ENCODE measurements around the gene GPAM. TPM values are rescaled to one million over a fixed set of nuclear protein-coding genes. Genes with fewer than 3 reads are reported as not detected.

GPAM gene
- polyA plus RNA-seq, 12 donors = 7.4 to 14.8 (median 10.9) TPM; not detected in 1

DNA sequence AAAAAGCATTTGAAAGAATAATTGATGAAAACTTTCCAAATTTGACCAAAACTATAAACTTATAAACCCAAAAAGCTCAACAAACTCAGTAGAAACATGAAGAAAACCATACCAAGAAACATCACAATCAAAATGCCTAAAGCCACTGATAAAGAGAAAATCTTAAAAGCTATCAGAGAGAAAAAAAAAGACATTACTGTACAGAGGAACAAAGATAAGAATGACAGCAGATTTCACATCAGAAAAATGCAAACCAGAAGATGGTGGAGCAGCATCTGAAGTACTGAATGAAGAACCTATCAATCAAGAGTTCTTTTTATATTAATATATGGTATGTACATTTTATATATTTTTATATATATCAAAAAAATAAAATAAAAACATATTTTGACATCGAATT, 2.4 kb upstream of the GPAM start:
- DNase-seq = no peak

- DNase-seq = no peak
Measured at GRCh38 chr10:112184379-112184778, 814 bp upstream of the GPAM start.

DNA sequence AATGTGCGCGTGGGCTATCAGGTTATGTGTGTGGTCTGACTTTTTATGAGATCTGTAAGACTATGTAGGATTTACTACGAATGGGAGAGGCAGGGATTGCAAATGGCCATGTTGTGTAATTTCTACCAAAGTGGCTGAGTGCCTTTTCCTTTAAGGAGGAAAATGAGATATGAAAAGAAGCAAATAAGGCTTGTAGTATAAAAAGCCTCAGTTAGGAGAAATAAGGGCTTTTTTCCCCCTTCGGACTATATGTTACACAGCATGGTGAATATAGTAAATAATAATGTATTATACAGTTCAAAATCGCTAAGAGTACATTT, 447 bp upstream of the GPAM start:
- no peak for DNase-seq

GRCh38 chr10:112182784-112183328, 709 bp downstream of the GPAM start:
- no peak for DNase-seq

DNA sequence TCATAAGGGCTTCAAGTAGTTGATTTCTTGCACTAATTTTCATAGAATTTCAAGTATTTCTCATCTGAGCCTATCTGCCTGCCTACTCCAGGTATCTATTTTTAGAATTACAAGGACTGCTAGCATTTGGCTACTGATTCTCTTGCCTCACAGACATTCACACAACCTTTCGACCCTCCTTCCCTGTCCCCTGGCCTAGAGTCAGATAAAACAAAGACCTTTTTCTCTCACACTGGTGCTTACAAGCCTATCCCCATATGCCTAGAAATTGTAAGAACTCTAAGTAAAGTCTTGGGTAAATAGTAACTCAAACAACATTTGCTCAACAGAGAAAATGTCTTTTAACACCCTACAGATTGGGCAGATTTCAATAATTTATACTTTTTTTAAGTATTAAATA, 6.3 kb downstream of the GPAM start:
- no peak for DNase-seq

GRCh38 chr10:112176543-112176942, 7.0 kb downstream of the GPAM start:
- no peak for DNase-seq

DNA sequence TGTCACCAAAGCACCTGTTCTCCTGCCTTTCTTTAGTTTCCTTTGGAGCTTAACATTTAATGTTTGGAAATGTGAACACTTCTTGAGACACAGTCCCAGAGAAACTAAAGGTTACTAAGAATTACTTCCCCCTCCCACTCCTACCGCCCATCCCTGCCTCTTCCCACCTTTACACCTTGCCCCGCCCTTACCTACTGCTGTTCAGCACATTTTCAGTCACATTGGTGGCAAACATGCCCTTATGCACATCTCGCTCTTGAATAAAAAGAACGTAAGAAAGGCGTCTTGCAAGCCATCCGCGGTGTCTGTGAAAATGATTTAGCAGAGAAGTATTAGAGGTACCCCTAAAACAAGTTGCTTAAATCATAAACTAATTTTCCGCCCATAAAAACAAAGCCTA, 8.2 kb downstream of the GPAM start:
- no peak for DNase-seq

- DNase-seq = no peak
Measured at GRCh38 chr10:112173206-112173605, 10.4 kb downstream of the GPAM start.

GRCh38 chr10:112168733-112169132, 14.8 kb downstream of the GPAM start:
- no peak for DNase-seq

DNA sequence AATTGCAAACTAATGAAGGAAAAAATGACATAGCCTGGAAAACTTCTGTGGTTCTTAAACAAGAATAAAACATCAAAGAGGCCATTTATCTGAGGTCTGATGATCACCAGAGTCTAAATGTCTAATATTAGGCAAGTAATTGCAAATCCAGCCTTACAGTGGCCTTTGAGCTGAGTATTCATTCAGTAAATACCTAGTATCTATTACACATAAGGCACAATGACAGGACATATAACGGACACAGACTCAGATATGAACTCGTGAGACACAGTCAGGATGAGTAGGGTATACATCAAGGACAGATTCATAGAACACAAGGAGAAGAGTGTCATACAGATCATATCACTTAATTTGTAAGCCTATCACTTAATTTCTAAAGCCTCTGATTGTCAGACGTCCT, 16.8 kb downstream of the GPAM start:
- DNase-seq = no peak

- DNase-seq = no peak
Measured at GRCh38 chr10:112161757-112162518, 21.6 kb downstream of the GPAM start.

DNA sequence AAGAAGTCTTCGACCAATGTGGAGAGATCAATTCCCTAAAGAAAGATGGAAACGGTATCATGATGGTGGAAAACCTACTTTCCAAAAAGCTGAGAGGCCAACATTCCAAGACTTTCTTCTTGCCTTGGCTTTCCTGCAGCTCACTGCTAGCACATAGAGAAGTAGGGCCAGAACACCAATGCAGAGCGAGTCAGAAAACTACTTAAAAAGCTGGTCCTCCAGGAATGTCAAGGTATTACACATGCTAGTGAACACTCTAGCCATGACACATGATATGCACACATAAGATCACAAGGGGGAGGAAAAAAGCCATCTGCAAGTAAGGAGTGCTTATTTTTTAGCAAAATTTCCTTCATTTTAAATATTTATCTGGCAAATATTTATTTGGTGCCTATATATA, 22.7 kb downstream of the GPAM start:
- DNase-seq = no peak

GRCh38 chr10:112159469-112159868, 24.1 kb downstream of the GPAM start:
- DNase-seq = no peak

DNA sequence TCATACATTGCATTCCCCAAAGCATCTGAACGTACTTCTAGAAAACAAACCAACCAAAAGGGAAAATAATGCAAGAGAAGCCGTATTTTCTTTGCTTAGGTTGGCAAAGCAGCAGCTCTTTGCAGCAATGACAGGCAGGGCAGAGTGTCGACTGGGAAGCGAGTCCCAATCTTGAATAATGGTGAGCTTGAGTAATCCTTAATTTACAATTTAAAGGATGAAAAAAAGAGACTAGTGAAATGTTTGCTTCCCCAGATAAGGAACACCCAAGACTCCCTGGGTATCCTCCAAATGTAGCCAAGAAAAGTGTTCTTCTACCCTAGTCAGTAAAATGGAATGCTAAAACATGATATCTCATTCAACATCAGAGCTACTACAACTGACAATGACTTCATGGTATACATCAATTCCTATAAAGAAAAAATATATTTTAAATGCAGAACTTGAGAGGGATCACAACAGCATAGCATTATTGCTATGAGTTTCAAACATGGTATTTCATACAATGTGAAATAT, 32.0 kb downstream of the GPAM start:
- no peak for DNase-seq

GRCh38 chr10:112148331-112148730, 35.2 kb downstream of the GPAM start:
- no peak for DNase-seq

GRCh38 chr10:112146799-112147198, 36.8 kb downstream of the GPAM start:
- DNase-seq = no peak

- no peak for DNase-seq
Measured at GRCh38 chr10:112145263-112145662, 38.3 kb downstream of the GPAM start.

- DNase-seq = no peak
Measured at GRCh38 chr10:112143420-112143819, 40.1 kb downstream of the GPAM start.

- DNase-seq = no peak
Measured at GRCh38 chr10:112141292-112141691, 42.3 kb downstream of the GPAM start.

DNA sequence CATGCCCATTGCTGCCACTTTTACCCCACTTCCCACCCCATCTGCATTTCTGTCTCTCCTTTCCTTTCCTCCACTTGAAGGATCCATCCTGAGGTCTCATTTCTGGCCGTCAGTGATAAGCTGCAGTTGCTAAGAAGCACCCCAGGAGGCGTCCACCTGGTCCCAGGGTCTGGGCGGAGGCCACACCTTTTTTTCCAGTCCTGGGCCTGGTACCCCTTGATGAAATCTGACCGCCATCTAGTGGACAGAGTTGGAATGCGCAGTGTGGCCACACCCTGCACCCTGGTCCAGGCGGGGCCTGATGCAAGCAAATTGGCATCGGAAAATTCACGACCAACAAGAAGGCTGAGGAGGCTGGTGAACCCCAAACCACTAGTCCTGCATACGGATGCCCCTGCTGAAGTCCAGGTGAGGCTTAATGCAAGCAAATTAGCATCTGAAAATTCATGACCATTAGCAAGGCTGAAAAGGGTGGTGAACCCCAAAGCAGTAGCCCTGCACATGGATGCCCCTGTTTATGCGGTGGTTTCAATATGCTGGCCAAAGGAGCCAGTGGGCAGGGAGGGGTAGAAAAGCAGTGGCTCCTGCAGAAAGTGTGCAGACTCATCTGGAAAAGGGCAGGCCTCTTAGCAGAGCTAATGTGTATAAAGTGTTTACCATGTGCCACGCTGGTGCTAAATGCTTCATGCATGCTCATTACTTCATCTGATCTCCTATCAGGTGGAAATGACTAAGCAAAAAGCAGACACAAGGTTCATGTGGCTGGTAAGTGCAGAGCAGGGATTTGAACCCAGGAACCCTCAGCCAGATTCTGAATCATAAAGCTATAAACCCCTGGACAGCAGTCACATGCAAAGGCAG, 43.2 kb downstream of the GPAM start:
- DNase-seq = peak; percentile 44

- no peak for DNase-seq
Measured at GRCh38 chr10:112139176-112139575, 44.4 kb downstream of the GPAM start.

DNA sequence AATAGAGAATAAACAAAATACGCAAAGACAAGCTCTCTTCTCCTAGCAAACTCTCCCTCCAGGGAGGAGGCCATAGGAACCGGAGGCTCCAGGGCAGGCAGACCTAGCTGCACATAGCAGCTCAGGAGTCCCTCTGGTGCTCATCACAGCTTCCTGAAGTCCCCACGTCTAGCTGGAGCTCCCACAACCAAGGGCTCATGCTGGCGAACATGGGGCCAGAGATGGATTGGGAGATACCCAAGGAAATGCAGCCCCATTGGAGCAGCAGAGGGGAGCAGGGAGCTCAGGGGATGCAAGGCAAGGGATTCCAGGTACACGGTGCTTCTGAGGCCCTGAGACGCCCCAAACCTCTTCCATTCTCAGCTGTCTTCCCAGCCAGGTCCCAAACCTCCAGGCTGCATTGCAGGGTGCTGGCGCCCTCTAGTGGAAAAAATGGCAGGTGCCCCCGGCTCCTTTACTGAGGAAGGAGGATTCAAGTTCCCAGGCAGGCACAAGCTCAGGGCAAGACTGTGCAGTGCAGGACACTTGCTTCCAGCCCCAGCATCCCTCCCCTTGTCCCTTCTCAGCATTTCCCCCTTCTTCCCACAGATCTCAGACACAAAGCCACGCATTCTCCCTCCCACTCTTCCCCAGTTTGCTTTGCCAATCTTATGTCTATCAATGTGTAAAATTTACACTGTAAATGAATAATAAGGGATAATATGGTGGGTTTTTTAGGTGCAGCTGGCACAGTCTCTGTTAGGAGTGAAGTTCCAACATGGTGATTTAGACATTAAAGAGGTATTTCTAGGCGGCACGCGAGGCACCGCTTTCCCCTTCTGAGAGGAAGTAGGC, 46.2 kb downstream of the GPAM start:
- peak; percentile 66 for DNase-seq
